Heart left ventricle (tissue), 16 donors: ENCODE data around the gene TTC34. TPM values are rescaled to one million over a fixed set of nuclear protein-coding genes. Genes with fewer than 3 reads are reported as not detected.

Experiments
- ATAC-seq, 4 donors: fragments of 200-7000 bp; cut with Tn5 transposase; one replicate each; pipeline ENCODE4 v1.9.1; 2020 to 2022; ENCODE audit warnings: moderate library complexity in 4 of 4, mild to moderate bottlenecking in 3 of 4, moderate number of reproducible peaks in 1 of 4
- DNase-seq, 5 donors: peaks; one replicate each; pipeline ENCODE4 v3.0.0-alpha.2; 2020
- H3K27ac ChIP-seq, 12 donors: fragments of 200-600 bp; sonication (generic) in 4 of 12; one replicate each; pipeline versions ENCODE4 v1.5.0 to v1.8.0; 2016 to 2022; ENCODE audit warnings: mild to moderate bottlenecking in 2 of 12
- H3K27me3 ChIP-seq, 9 donors: fragments of 200-600 bp; sonication (generic) in 2 of 9; one replicate each; pipeline versions ENCODE4 v1.5.1 to v1.8.0; 2016 to 2022; ENCODE audit warnings: mild to moderate bottlenecking in 3 of 9
- H3K36me3 ChIP-seq, 9 donors: fragments of 200-600 bp; sonication (generic) in 2 of 9; one replicate each; pipeline versions ENCODE4 v1.5.0 to v1.8.0; 2018 to 2022; ENCODE audit warnings: mild to moderate bottlenecking in 2 of 9
- H3K4me1 ChIP-seq, 12 donors: fragments of 200-600 bp; sonication (generic) in 4 of 12; one replicate each; pipeline versions ENCODE4 v1.5.0 to v1.8.0; 2016 to 2022; ENCODE audit warnings: mild to moderate bottlenecking in 3 of 12
- H3K4me3 ChIP-seq, 12 donors: fragments of 200-600 bp; sonication (generic) in 4 of 12; one replicate each; pipeline versions ENCODE4 v1.5.0 to v1.8.0; 2017 to 2022; ENCODE audit warnings: mild to moderate bottlenecking in 9 of 12, moderate library complexity in 4 of 12
- H3K9me3 ChIP-seq, 12 donors: fragments of 200-600 bp; sonication (generic) in 4 of 12; one replicate each; pipeline versions ENCODE4 v1.5.0 to v1.8.0; 2016 to 2022; ENCODE audit warnings: mild to moderate bottlenecking in 1 of 12
- CTCF ChIP-seq, 12 donors: fragments of 200-600 bp; sonication (generic) in 4 of 12; IDR thresholded peaks; one replicate each; pipeline versions ENCODE4 v1.5.0 to v1.8.0; 2018 to 2022; ENCODE audit warnings: antibody characterized with exemption in 12 of 12, mild to moderate bottlenecking in 5 of 12
- POLR2A ChIP-seq, 2 donors: fragments of 450-650 bp; IDR thresholded peaks; one replicate each; pipeline ENCODE4 v1.6.1; 2017; ENCODE audit warnings: antibody characterized with exemption in 2 of 2, mild to moderate bottlenecking in 2 of 2, moderate library complexity in 2 of 2
- WGBS, 4 donors: extraction: QIAGEN DNeasy Blood & Tissue Kit in 2 of 4; methylation state at CpG; one replicate each; pipeline versions ENCODE4 v1.1.5 to v1.1.7; 2013 to 2018; 5-methylcytosine and 5-hydroxymethylcytosine counted together
- intact Hi-C, 10 donors: fragments of 100-400 bp; cut with DNase I; formaldehyde crosslinking; loops; one replicate each; pipeline versions ENCODE4 v1.11.1 to v1.14.2; 2022
- polyA plus RNA-seq, 2 donors: library from polyadenylated mRNA; stranded (reverse); fragments of 200-250 nt; gene quantifications; one replicate each; pipeline ENCODE4 v1.2.3, GENCODE V29; 2013
- total RNA-seq, 9 donors: library from RNA; depleted of rRNA in 2 of 9; stranded (reverse); fragments of >200 nt in 2 of 9; fragmentation: NEBNext Ultra II Directional in 3 of 9; extraction: Animal tissue kit (Norgen Biotek cat#: 25700) in 3 of 9; gene quantifications; one replicate each; pipeline versions ENCODE4 v1.1.0 to v1.2.4, GENCODE V29; 2016 to 2023
- donor health status: ischemic (EF 13 %, LVEDD 7.1; RV severe dilation, severe dysfunction).
- donor health status: healthy with polysubstance abuse.
- donor health status: DM: no; HTN: yes; CAD: no.
- donor health status: DM: no; HTN: no; CAD: no.
- donor health status: ischemic (EF 25% LVEDD 6.9; RV normal size, moderate dysfunction).
- donor health status: ischemic (EF 25% LVEDD 5.7; RV mildly dilated, moderate dysfunction).
- donor health status: healthy.
- donor health status: DM: yes; HTN: yes; CAD: no.
- donor health status: ischemic (EF 35%, LVEDD 5.7; RV mildly dilated, moderate dysfunction).
- donor health status: nonischemic (EF 11% LVEDD 7.7; RV severe dilation, severe dysfunction).
- donor health status: DM: yes; HTN: yes; CAD: no.
- donor health status: PGD.
- donor health status: ischemic (EF 29% LVEDD 5.4; RV normal size, mild dysfunction).
- donor health status: nonischemic (EF 23%, LVEDD 6.1; RV moderate dilation, normal function).

TTC34 gene
- total and polyA plus RNA-seq, 11 donors, result 0.06 to 0.67 (median 0.42) TPM; not detected in 1

- DNase-seq (peak in 1 of 5 donors; percentile 43), ATAC-seq (no peak)
- peaks cover 0 to 9% (median 5%) of the 10 kb centered on the region in 12 donors for H3K9me3 ChIP-seq
- 52 to 64% (median 53%) methylated on average over 8 of the region's 8 CpGs for WGBS, 4 donors
- intact Hi-C loops, result loop anchor here in 1 of 10 donors (10.0 kb wide), 1 partner anchor 47 kb away; the partner anchor contains the start of gene PRXL2B
- peaks cover 0 to 22% (median 0%) of the 10 kb centered on the region in 12 donors for H3K4me1 ChIP-seq
- TF ChIP-seq CTCF (IDR thresholded peaks at IDR 0.05), result no peak
- no peak for TF ChIP-seq POLR2A (IDR thresholded peaks at IDR 0.05)
- H3K4me3 ChIP-seq, result no peak overlapping the region
- no peak overlapping the region for H3K27ac ChIP-seq
- H3K36me3 ChIP-seq, result no peaks in the 10 kb centered on the region
- H3K27me3 ChIP-seq, result peaks cover 28 to 72% (median 44%) of the 10 kb centered on the region in 9 donors
These were observed 169.5 kb downstream of the TTC34 start for GRCh38 chr1:2632051-2632430.

DNA sequence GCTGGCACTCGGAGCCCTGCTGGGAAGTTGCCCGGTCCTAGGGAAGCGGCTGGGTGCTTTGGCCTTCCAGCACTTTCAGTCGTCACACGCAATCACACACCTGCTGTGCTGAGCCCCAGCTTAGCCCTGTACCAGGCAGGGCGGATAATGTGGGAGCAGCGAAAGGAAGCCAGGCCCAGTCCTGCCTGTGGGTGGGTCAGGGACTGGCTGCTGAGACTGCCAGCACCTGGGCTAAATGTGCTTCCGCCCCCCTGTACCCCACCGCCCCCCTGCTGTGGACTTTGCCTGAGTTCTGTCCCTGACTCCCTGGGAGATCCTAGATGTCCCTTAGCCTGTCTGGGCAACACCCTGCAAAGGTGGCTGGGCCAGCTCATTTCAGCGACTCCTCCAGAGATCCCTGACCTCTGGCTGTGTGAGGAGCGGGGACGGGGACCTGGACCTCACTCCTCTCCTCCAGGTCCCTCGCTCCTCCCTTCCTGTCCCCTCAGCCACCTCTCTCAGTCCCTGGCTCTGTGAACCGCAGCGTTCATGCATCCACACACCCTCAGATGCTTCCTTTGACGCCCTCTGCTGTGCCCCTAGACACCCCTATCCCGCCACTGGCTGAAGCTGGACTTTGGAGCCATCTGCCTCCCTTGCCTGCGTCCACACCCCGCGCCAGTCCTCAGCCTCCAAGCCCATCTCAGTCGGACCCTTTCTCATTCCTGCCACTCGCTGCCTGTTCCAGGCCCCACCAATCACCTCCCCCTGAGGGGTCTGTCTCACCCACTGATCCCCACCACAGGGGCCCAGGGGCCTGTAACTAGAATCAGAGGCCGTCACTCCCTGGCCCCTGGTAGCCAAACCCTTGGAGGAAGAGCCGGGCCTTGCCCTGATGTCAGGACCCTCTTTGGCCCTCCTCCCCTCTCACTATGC, 170.1 kb downstream of the TTC34 start:
- TF ChIP-seq CTCF (IDR thresholded peaks at IDR 0.05) (no peak), POLR2A (IDR thresholded peaks at IDR 0.05) (no peak)
- no peak for ATAC-seq

DNA sequence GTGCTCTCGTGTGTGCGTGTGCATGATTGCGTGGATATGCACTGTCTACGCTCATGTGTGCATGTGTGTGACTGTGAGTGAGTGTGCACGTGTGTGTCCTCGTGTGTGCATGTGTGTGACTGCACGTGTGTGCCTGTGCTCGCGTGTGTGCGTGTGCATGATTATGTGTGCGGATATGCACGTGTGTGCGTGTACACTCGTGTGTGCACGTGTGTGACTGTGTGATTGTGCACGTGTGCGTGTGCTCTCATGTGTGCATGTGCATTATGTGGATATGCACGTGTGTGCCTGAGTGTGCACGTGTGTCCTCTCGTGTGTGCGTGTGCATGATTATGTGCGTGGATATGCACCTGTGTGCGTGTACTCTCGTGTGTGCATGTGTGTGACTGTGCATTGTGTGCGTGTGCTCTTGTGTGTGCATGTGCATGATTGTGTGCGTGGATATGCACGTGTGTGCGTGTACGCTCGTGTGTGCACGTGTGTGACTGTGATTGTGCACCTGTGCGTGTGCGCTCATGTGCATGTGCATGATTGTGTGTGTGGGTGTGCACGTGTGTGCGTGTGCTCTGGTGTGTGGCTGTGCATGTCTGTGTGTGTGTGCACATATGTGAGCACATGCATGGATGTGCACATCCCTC, 170.9 kb downstream of the TTC34 start:
- Histone ChIP-seq H3K4me1 (peaks cover 0 to 22% (median 0%) of the 10 kb centered on the region in 12 donors), H3K4me3 (no peak overlapping the region), H3K9me3 (no peaks in the 10 kb centered on the region), H3K27me3 (peaks cover 28 to 82% (median 56%) of the 10 kb centered on the region in 9 donors), H3K36me3 (no peaks in the 10 kb centered on the region), H3K27ac (no peak overlapping the region)
- ATAC-seq, result no peak
- DNase-seq, result peak in 1 of 5 donors; percentile 14
- intact Hi-C loops, result loop anchor here in 1 of 10 donors (10.0 kb wide), 1 partner anchor 46 kb away; the partner anchor contains the start of gene PRXL2B
- 90 to 95% (median 93%) methylated on average over 35 of the region's 35 CpGs for WGBS, 4 donors
- TF ChIP-seq POLR2A (IDR thresholded peaks at IDR 0.05) (no peak), CTCF (IDR thresholded peaks at IDR 0.05) (no peak)

More for the DNA sequence above, 170.1 kb downstream of the TTC34 start:
- DNase-seq, result peak in 1 of 5 donors; percentile 44
- 71 to 74% (median 72%) methylated on average over 22 to 24 of the region's 24 CpGs for WGBS, 4 donors
- Histone ChIP-seq H3K4me1 (peaks cover 0 to 22% (median 0%) of the 10 kb centered on the region in 12 donors), H3K36me3 (no peaks in the 10 kb centered on the region), H3K27me3 (peaks cover 28 to 78% (median 50%) of the 10 kb centered on the region in 9 donors), H3K9me3 (peaks cover 0 to 3% (median 0%) of the 10 kb centered on the region in 12 donors), H3K27ac (no peak overlapping the region), H3K4me3 (no peak overlapping the region)
- intact Hi-C loops, result loop anchor here in 1 of 10 donors (10.0 kb wide), 1 partner anchor 47 kb away; the partner anchor contains the start of gene PRXL2B
